RWPE2 (cell line): Measurements from ENCODE around the gene PROM1.

Experiments
- ATAC-seq: fragments of 200-7000 bp; cut with Tn5 transposase; 3 replicates; pipeline ENCODE4 v1.9.1; 2021; ENCODE audit warnings: low read depth
- DNase-seq: peaks from one replicate; pipeline ENCODE4 v3.0.0-alpha.2; 2020; ENCODE audit warnings: low spot score
- H3K27ac ChIP-seq: fragments of 450-650 bp; 2 replicates; pipeline ENCODE4 v1.5.1; 2017; ENCODE audit warnings: mild to moderate bottlenecking; ENCODE audit not compliant: poor library complexity, severe bottlenecking
- H3K27me3 ChIP-seq: fragments of 250-450 bp; sonication (Bioruptor Pico); 2 replicates; pipeline ENCODE4 v1.5.1; 2021; ENCODE audit warnings: mild to moderate bottlenecking, moderate library complexity; ENCODE audit not compliant: insufficient read depth, poor library complexity, severe bottlenecking
- H3K36me3 ChIP-seq: fragments of 250-450 bp; sonication (Bioruptor Pico); 2 replicates; pipeline ENCODE4 v1.5.1; 2020; ENCODE audit warnings: low read depth, mild to moderate bottlenecking, moderate library complexity
- H3K4me1 ChIP-seq: fragments of 250-450 bp; sonication (Bioruptor Pico); 2 replicates; pipeline ENCODE4 v1.5.1; 2021; ENCODE audit warnings: mild to moderate bottlenecking, moderate library complexity; ENCODE audit not compliant: insufficient read depth, poor library complexity, severe bottlenecking
- H3K4me3 ChIP-seq: fragments of 250-450 bp; sonication (Bioruptor Pico); 2 replicates; pipeline ENCODE4 v1.5.1; 2021; ENCODE audit warnings: mild to moderate bottlenecking, moderate library complexity; ENCODE audit not compliant: severe bottlenecking
- H3K9me3 ChIP-seq: fragments of 250-450 bp; sonication (Bioruptor Pico); 2 replicates; pipeline ENCODE4 v1.5.1; 2021; ENCODE audit warnings: mild to moderate bottlenecking, moderate library complexity; ENCODE audit not compliant: severe bottlenecking
- CTCF ChIP-seq: fragments of 450-650 bp; IDR thresholded peaks from one replicate; pipeline ENCODE4 v1.5.1; 2017; ENCODE audit warnings: mild to moderate bottlenecking, moderate library complexity; ENCODE audit not compliant: poor library complexity, severe bottlenecking

The PROM1 gene

GRCh38 chr4:16070203-16070602 is 13.6 kb downstream of the PROM1 start:
- Histone ChIP-seq H3K36me3 (no peaks in the 10 kb centered on the region), H3K27ac (no peak overlapping the region), H3K4me3 (no peak overlapping the region), H3K9me3 (no peaks in the 10 kb centered on the region), H3K4me1 (no peaks in the 10 kb centered on the region), H3K27me3 (peaks cover 15% of the 10 kb centered on the region)
- DNase-seq (no peak), ATAC-seq (no peak)
- TF ChIP-seq CTCF = no peak

DNA sequence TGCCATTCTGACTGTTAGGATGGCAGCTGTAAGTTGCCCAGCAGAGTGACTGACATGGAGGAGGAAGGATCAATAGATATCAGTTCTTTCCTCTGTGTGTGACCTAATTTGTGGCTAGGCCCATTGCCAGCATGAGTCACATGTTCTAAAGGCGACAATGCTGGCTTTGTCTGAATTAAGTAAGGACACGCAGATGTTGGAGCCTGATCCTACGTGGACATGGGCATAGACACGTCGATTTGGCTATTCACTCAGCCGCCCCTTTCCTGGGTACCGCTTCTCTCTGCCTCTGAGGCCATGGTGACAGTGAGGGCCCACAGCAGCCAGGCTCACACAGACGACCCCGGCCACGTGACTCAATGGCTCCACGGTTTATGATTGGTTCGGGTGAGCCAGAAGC is 16.3 kb downstream of the PROM1 start:
- Histone ChIP-seq H3K36me3 (no peaks in the 10 kb centered on the region), H3K9me3 (no peaks in the 10 kb centered on the region), H3K27ac (no peak overlapping the region), H3K4me1 (no peaks in the 10 kb centered on the region), H3K4me3 (no peak overlapping the region), H3K27me3 (no peaks in the 10 kb centered on the region)
- TF ChIP-seq CTCF = no peak
- no peak for ATAC-seq
- DNase-seq = no peak

DNA sequence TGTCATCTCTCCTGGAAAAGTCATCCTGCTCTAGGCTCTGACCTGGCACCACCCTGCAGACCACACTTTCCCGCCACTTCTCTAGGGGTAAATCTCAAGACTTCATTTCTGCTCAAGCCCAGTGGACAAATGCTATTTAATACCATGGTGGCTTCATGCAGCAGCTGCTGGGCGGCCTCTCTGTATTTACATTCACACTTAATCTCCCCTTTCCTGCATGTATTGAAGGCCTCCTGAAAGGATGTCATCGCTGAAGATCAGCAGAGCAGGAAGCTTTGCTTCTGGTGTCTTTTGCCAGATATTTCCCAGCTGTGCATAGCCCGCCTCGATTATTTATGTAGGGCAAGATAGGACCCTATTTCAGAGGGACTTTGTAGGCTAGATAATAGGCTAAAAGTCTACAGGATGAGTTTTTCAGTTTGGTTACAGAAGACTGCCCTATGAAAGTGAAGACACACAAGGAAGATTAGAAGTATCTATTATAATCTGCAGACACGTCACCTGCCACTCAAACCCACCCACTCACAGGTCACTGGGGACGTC is 17.2 kb downstream of the PROM1 start:
- Histone ChIP-seq H3K4me3 (no peak overlapping the region), H3K27me3 (no peaks in the 10 kb centered on the region), H3K9me3 (no peaks in the 10 kb centered on the region), H3K27ac (no peak overlapping the region), H3K4me1 (no peaks in the 10 kb centered on the region), H3K36me3 (no peaks in the 10 kb centered on the region)
- ATAC-seq (no peak), DNase-seq (no peak)
- TF ChIP-seq CTCF = no peak

- ATAC-seq (no peak), DNase-seq (no peak)
- Histone ChIP-seq H3K4me3 (no peak overlapping the region), H3K27ac (no peak overlapping the region), H3K4me1 (no peaks in the 10 kb centered on the region), H3K9me3 (no peaks in the 10 kb centered on the region), H3K27me3 (no peaks in the 10 kb centered on the region), H3K36me3 (no peaks in the 10 kb centered on the region)
- TF ChIP-seq CTCF = no peak
Observed at GRCh38 chr4:16065066-16065465, 18.8 kb downstream of the PROM1 start.

- no peaks in the 10 kb centered on the region for H3K4me1 ChIP-seq
- no peak for DNase-seq
- ATAC-seq = no peak
- H3K27ac ChIP-seq = no peak overlapping the region
- H3K36me3 ChIP-seq = no peaks in the 10 kb centered on the region
- no peak for TF ChIP-seq CTCF
- H3K27me3 ChIP-seq = no peaks in the 10 kb centered on the region
- H3K9me3 ChIP-seq = no peaks in the 10 kb centered on the region
- H3K4me3 ChIP-seq = no peak overlapping the region
Observed at GRCh38 chr4:16062601-16063000, 21.2 kb downstream of the PROM1 start.
